LNCaP clone FGC (cell line): ENCODE data around the gene ZMIZ1.
A peak's percentile ranks its signal among the peaks of the same experiment; 100 is the strongest.

ENCODE experiments used
- DNase-seq: peaks from one replicate; pipeline ENCODE4 v3.0.0-alpha.2; 2011; ENCODE audit warnings: low read depth
- H3K4me3 ChIP-seq: 2 replicates; pipeline ENCODE4 v1.5.1; 2011; ENCODE audit warnings: mild to moderate bottlenecking, low read depth, low read length, control low read depth
- TF ChIP-seq, protein P1 (sequence below): IDR thresholded peaks from 2 replicates; pipeline ENCODE4 v1.5.1; 2012; ENCODE audit warnings: mild to moderate bottlenecking; ENCODE audit not compliant: control insufficient read depth, insufficient read depth; ENCODE audit errors: extremely low read depth

ZMIZ1 gene

DNA sequence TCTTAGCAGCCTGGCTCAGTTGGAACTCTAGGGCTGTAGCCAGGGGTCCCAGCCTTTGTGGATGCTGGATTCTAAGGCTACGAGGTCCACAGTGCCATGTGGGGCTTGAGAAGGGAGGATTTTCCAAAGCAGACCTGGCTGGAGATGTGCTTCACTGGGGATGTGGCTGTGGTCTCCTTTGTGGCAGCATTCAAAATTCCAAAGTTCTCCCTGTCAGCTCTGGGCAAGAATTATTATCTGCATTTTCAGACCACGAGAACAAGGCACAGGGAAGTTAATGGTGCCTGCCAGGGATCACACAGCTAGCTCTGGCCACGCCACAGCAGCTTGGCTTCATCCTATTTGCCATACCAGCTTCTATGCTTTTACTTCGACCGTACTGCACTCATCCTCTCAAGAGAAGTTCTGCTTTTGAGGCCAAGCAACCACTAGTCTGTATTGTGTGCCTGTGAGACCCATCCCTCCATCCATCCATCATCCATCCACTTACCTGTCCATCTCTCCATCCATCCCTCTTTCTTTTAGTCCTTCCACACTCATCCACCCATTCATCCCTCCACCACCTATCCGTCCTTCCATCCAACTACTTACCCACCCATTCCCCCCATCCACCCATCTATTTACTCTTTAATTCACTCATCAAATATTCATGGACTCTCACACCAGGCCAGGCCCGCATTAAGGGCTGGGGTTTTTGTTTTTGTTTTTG is 71.5 kb downstream of the ZMIZ1 start:
- TF ChIP-seq, protein P1, sequence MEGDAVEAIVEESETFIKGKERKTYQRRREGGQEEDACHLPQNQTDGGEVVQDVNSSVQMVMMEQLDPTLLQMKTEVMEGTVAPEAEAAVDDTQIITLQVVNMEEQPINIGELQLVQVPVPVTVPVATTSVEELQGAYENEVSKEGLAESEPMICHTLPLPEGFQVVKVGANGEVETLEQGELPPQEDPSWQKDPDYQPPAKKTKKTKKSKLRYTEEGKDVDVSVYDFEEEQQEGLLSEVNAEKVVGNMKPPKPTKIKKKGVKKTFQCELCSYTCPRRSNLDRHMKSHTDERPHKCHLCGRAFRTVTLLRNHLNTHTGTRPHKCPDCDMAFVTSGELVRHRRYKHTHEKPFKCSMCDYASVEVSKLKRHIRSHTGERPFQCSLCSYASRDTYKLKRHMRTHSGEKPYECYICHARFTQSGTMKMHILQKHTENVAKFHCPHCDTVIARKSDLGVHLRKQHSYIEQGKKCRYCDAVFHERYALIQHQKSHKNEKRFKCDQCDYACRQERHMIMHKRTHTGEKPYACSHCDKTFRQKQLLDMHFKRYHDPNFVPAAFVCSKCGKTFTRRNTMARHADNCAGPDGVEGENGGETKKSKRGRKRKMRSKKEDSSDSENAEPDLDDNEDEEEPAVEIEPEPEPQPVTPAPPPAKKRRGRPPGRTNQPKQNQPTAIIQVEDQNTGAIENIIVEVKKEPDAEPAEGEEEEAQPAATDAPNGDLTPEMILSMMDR: no peak
- no peak overlapping the region for H3K4me3 ChIP-seq
- DNase-seq: no peak

DNA sequence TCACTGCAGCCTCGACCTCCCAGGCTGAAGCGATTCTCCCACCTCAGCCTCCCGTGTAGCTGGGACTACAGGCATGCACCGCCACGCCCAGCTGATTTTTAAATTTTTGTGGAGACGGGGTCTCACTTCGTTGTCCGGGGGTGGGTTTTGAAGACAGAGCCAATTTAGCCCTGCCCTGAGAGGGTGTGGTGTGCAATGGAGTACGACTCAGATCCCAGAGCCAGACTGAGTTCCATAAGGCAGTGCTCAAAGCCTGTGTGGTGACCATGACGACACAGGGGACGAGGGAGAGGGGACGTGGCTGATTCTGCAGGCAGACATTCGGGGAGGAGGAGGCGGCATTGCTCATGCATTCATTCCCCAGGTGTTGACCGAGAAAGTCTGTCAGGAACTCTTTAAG is 72.1 kb downstream of the ZMIZ1 start:
- no peak overlapping the region for H3K4me3 ChIP-seq
- DNase-seq: no peak
- TF ChIP-seq, protein P1: no peak

- H3K4me3 ChIP-seq: no peak overlapping the region
- DNase-seq: no peak
- TF ChIP-seq, protein P1: no peak
These were observed 73.3 kb downstream of the ZMIZ1 start for GRCh38 chr10:79142064-79142491.

GRCh38 chr10:79142522-79143309 is 74.0 kb downstream of the ZMIZ1 start:
- DNase-seq: no peak
- TF ChIP-seq, protein P1: 0 out of 2 replicates have a peak, but pooled peaks have one; percentile 9
- no peak overlapping the region for H3K4me3 ChIP-seq

- DNase-seq: no peak
- H3K4me3 ChIP-seq: no peak overlapping the region
- TF ChIP-seq, protein P1: no peak
These were observed 75.1 kb downstream of the ZMIZ1 start for GRCh38 chr10:79143879-79144278.

- TF ChIP-seq, protein P1: no peak
- no peak overlapping the region for H3K4me3 ChIP-seq
- DNase-seq: no peak
These were observed 75.8 kb downstream of the ZMIZ1 start for GRCh38 chr10:79144351-79145173.
